ENCODE measurements around the gene WWTR1. TPM values are rescaled to one million over a fixed set of nuclear protein-coding genes. Genes with fewer than 3 reads are reported as not detected.

The WWTR1 gene
- total RNA-seq, 1 donor from 2014 or later = 282 TPM

DNA sequence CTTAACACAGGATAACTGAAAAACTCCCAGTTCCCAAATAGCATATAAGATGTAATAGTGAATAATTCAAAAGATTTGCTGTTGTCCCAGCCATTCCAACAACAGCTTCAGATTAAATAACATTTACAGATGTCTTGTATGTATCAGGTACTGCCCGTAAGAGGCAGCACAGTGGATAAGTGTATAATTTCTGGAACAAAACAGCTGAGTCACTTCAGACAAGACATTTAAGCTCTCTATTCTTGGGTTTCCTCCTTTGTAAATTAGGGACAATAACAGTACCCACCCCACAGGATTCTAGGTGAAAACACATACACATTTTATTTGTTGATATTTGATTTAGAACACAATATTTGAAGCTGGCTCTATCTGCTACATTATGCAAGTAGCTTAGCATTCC lies 2.6 kb upstream of the WWTR1 start:
- DNase-seq (ENCODE audit: low spot score in 2 of 2) = no peak
- Histone ChIP-seq H3K27ac (peak overlapping the region; percentile 94 to 95), H3K27me3 (no peaks in the 10 kb centered on the region), H3K36me3 (no peaks in the 10 kb centered on the region), H3K4me1 (peaks cover 0 to 13% of the 10 kb centered on the region in 2 donors), H3K9me3 (no peaks in the 10 kb centered on the region), H3K4me3 (no peak overlapping the region)
- intact Hi-C loops (cut with DNase I) = no loop called here
- TF ChIP-seq, protein P1, sequence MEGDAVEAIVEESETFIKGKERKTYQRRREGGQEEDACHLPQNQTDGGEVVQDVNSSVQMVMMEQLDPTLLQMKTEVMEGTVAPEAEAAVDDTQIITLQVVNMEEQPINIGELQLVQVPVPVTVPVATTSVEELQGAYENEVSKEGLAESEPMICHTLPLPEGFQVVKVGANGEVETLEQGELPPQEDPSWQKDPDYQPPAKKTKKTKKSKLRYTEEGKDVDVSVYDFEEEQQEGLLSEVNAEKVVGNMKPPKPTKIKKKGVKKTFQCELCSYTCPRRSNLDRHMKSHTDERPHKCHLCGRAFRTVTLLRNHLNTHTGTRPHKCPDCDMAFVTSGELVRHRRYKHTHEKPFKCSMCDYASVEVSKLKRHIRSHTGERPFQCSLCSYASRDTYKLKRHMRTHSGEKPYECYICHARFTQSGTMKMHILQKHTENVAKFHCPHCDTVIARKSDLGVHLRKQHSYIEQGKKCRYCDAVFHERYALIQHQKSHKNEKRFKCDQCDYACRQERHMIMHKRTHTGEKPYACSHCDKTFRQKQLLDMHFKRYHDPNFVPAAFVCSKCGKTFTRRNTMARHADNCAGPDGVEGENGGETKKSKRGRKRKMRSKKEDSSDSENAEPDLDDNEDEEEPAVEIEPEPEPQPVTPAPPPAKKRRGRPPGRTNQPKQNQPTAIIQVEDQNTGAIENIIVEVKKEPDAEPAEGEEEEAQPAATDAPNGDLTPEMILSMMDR (IDR thresholded peaks at IDR 0.05) = no peak

DNA sequence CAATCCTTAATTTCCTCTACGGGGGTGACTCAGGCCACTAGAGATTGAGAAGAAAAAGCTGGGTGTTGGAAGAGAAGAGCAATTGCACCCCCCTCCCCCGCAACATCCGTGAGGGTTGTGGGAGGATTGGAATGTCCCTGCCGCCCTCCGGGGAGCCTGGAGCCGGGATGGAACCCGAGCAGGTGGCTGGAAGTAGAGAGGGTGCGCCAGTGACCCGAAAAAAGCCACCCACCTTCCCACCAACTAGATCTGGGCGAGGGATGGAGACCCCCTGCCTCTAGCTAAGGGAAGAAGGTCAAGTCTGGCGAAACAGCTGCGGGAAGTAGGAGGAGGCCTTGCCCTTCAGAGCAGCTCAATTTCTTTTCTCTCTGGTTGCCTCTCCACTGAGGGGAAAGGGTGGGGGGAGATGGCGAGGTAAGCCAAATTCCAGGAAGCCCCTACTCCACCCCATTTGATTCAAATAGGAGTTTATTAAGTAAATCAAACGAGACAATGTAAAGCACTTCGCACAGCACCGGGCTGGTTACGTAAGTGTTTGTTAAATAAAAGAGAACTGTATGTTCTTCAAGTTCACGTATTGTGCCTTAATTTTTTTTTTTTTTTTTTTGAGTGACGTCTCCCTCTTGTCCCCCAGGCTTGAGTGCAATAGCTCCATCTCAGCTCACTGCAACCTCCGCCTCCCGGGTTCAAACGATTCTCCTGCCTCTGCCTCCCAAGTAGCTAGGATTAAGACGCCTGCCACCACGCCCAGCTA lies 1.1 kb upstream of the WWTR1 start:
- TF ChIP-seq, protein P1 (IDR thresholded peaks at IDR 0.05) = no peak
- peak overlapping the region; percentile 94 to 95 for H3K27ac ChIP-seq
- H3K27me3 ChIP-seq = no peaks in the 10 kb centered on the region
- H3K4me1 ChIP-seq = peaks cover 3 to 16% of the 10 kb centered on the region in 2 donors
- H3K4me3 ChIP-seq = peak overlapping the region; percentile 81 to 83
- H3K9me3 ChIP-seq = no peaks in the 10 kb centered on the region
- H3K36me3 ChIP-seq = no peaks in the 10 kb centered on the region
- intact Hi-C loops (cut with DNase I) = loop anchor here (2.0 to 10.0 kb wide), 7 partner anchors 58 to 644 kb away; partner anchors contain the start of gene RNF13
- DNase-seq (ENCODE audit: low spot score in 2 of 2) = no peak

DNA sequence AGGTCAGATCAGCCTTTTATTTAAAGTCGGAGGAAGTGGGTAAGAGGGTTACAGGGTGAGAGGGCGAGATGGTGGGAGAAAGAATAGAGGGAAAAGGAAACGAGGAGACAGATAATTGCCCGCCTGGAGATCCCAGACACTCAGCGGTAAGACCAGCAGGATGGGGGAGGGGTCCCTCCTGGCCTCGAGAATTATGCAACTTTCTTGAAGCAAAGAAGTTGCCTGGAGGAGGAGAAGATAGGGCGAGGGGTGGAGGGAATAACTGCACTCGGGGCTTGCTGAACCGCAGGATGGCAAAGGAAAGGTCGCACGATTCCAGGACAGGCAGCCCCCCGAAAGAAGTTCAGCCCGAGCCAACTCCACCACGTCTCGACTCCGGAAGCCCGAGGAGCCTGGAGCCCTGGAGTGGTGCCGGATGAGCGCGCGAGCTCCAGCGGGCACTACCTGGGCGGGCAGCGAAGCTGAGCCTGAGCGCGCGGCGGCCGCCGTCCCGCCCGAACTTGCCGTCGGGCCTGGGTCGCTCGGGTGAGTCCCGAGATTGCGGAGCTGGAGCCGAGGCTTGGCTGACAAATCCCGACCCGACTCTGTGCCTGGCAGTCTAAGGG lies 402 bp downstream of the WWTR1 start:
- no peaks in the 10 kb centered on the region for H3K36me3 ChIP-seq
- no peaks in the 10 kb centered on the region for H3K27me3 ChIP-seq
- peaks cover 10 to 24% of the 10 kb centered on the region in 2 donors for H3K4me1 ChIP-seq
- DNase-seq (ENCODE audit: low spot score in 2 of 2) = peak in 1 of 2 donors; percentile 81
- peak overlapping the region; percentile 94 to 95 for H3K27ac ChIP-seq
- peak overlapping the region; percentile 81 to 83 for H3K4me3 ChIP-seq
- TF ChIP-seq, protein P1 (IDR thresholded peaks at IDR 0.05) = no peak
- H3K9me3 ChIP-seq = no peaks in the 10 kb centered on the region
- intact Hi-C loops (cut with DNase I) = loop anchor here (5.0 to 10.0 kb wide), 5 partner anchors 60 to 643 kb away; partner anchors contain the start of gene RNF13

DNA sequence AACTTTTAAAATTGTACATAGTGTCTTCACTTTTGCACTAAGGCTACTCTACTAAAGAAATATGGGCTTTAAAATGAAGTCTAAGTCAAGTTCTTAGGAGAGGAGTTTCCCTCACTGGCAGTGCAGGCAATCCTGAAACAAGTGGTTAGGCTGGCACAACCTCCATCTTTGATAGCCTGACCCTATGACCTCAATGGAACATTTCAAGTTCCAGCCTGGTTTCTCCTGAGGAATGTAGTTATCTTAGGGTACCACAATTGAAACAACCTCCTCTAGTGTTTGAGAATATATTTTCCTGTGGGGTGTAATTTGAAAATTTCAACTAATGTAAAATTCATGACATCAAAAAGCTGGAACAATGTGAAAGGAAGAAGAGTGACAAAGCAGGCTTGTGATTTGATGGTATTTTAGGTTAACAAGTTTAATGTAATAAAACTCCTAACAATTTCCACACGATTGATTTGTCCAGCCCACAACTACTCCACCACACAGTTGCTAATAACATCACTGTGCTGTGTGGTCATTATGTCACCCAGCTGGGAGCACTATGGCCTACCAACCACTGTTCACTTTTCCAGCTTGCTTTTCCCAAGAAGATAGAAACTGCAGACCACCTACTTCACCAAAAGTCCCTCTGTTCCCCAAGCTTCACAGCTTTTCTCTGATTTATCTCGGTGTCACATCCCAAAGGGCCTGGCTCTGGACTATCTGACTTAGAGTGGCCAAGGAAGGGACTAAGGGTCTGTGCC lies 1.8 kb downstream of the WWTR1 start:
- intact Hi-C loops (cut with DNase I) = loop anchor here (2.0 to 10.0 kb wide), 6 partner anchors 17 to 641 kb away; partner anchors contain the start of gene RNF13
- peaks cover 0 to 6% of the 10 kb centered on the region in 2 donors for H3K36me3 ChIP-seq
- H3K27me3 ChIP-seq = no peaks in the 10 kb centered on the region
- peak overlapping the region; percentile 94 to 95 for H3K27ac ChIP-seq
- H3K9me3 ChIP-seq = no peaks in the 10 kb centered on the region
- TF ChIP-seq, protein P1 (IDR thresholded peaks at IDR 0.05) = no peak
- peak overlapping the region; percentile 81 to 83 for H3K4me3 ChIP-seq
- DNase-seq (ENCODE audit: low spot score in 2 of 2) = no peak
- peaks cover 10 to 24% of the 10 kb centered on the region in 2 donors for H3K4me1 ChIP-seq

DNA sequence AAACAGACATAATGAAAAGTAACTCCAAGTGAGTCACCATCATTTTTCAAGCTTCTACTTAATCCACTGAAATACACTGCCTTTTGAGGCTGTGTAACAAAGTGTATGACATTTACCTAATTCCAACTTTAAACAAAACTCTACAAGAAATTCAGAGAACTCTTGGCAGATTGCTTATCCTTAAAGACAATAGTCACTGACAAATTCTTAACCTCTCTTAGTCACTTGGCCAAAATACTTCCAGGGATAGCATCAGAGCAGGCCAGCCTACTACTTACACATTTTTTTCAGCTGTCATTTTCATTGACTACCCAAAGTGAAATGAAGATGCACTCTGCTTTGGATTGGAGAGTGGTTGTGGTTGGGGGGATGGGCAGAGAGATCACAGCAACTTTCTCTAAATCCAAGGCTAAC lies 3.6 kb downstream of the WWTR1 start:
- no peak for DNase-seq (ENCODE audit: low spot score in 2 of 2)
- Histone ChIP-seq H3K9me3 (no peaks in the 10 kb centered on the region), H3K27me3 (no peaks in the 10 kb centered on the region), H3K4me3 (peak overlapping the region; percentile 81 to 83), H3K36me3 (peaks cover 4 to 6% of the 10 kb centered on the region in 2 donors), H3K4me1 (peaks cover 18 to 21% of the 10 kb centered on the region in 2 donors), H3K27ac (peak overlapping the region; percentile 94 to 95)
- TF ChIP-seq, protein P1 (IDR thresholded peaks at IDR 0.05) = no peak
- intact Hi-C loops (cut with DNase I) = loop anchor here (2.0 to 10.0 kb wide), 3 partner anchors 15 to 639 kb away; no protein-coding TSS in a partner anchor

Data from ascending aorta (tissue), 2 donors.